Melanocyte of skin (primary cell): ENCODE measurements around the gene HNRNPA1L2. TPM values are rescaled to one million over a fixed set of nuclear protein-coding genes. Genes with fewer than 3 reads are reported as not detected.

Source experiments
- total RNA-seq, 2 donors: library from RNA; depleted of rRNA; stranded (reverse); fragments of >200 nt; gene quantifications; 2 replicates each; pipeline ENCODE4 v1.2.3, GENCODE V29; 2012

The HNRNPA1L2 gene
- 1 to 10 TPM; 1.3 to 1.4 TPM for total RNA-seq

GRCh38 chr13:52642131-52642530 is at the start of gene HNRNPA1L2:
TSS of gene HNRNPA1L2 (plus strand) at chr13:52642431. CDS start at chr13:52642493, 62 bp downstream.

GRCh38 chr13:52652196-52652979 is 10.2 kb downstream of the HNRNPA1L2 start, which contains the start of gene SUGT1:
TSS of gene SUGT1 (plus strand) at chr13:52652836. CDS start at chr13:52652921, 85 bp downstream.

Other genes with a start within 250 kb of the HNRNPA1L2 start
- gene THSD1, start 236.3 kb upstream of the HNRNPA1L2 start, total RNA-seq, result under 1 TPM; 0.67 to 0.69 TPM
- gene VPS36, start 191.8 kb upstream of the HNRNPA1L2 start, total RNA-seq, result 10 to 100 TPM; 31.6 to 34.4 TPM
- 10 to 100 TPM; 30.6 to 43.6 TPM for gene CKAP2, start 187.0 kb upstream of the HNRNPA1L2 start, total RNA-seq
- 10 to 100 TPM; 17.9 to 25.3 TPM for gene SUGT1, start 10.4 kb downstream of the HNRNPA1L2 start, total RNA-seq
- gene CNMD, start 97.4 kb downstream of the HNRNPA1L2 start, total RNA-seq, result not detected
- not detected for gene PCDH8, start 206.2 kb downstream of the HNRNPA1L2 start, total RNA-seq